Mammary epithelial cell (primary cell): ENCODE measurements around the gene RXFP4.

Source experiments
- EZH2 ChIP-seq: IDR thresholded peaks from 2 replicates; pipeline ENCODE4 v1.6.1; 2012; ENCODE audit warnings: low read length, inconsistent platforms, borderline replicate concordance
- TF ChIP-seq, protein P1 (sequence below), 2 donors: IDR thresholded peaks in 1 of 2; conservative IDR thresholded peaks in 1 of 2; 2 replicates each; pipeline ENCODE4 v1.5.1; 2011 to 2012; ENCODE audit warnings: inconsistent platforms in 2 of 2, low read length in 2 of 2, mild to moderate bottlenecking in 2 of 2, control low read depth in 1 of 2, low read depth in 1 of 2; ENCODE audit not compliant: insufficient read depth in 1 of 2; ENCODE audit errors: extremely low read depth in 1 of 2

DNA sequence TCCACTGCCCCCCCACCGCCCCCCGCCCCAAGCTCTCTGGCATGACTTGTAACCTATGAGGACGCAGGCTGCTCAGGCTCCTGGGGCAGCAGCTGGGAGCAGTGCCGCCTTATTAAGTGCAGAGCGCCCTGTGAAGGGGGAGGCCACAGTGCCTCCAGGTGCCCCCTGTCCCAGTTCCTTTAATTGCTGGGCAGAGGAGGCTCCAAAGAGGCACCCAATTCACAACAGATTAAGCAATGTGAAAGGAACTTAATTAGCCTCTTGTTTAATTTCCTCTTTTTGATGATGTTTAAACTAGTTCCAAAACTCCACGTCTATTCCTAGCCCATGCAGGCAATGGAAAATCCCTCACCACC lies 3.0 kb downstream of the RXFP4 start:
- TF ChIP-seq, protein P1, sequence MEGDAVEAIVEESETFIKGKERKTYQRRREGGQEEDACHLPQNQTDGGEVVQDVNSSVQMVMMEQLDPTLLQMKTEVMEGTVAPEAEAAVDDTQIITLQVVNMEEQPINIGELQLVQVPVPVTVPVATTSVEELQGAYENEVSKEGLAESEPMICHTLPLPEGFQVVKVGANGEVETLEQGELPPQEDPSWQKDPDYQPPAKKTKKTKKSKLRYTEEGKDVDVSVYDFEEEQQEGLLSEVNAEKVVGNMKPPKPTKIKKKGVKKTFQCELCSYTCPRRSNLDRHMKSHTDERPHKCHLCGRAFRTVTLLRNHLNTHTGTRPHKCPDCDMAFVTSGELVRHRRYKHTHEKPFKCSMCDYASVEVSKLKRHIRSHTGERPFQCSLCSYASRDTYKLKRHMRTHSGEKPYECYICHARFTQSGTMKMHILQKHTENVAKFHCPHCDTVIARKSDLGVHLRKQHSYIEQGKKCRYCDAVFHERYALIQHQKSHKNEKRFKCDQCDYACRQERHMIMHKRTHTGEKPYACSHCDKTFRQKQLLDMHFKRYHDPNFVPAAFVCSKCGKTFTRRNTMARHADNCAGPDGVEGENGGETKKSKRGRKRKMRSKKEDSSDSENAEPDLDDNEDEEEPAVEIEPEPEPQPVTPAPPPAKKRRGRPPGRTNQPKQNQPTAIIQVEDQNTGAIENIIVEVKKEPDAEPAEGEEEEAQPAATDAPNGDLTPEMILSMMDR (conservative IDR thresholded peaks at IDR 0.05 in 1 of 2, IDR thresholded peaks at IDR 0.05 in 1 of 2; ENCODE audit: extremely low read depth in 1 of 2, insufficient read depth in 1 of 2, low read depth in 1 of 2, low read length in 2 of 2): no peak
- TF ChIP-seq EZH2: no peak
